HepG2 (cell line): Measurements from ENCODE around the gene TNFSF12. TPM values are rescaled to one million over a fixed set of nuclear protein-coding genes. Genes with fewer than 3 reads are reported as not detected.
A peak's percentile ranks its signal among the peaks of the same experiment; 100 is the strongest.

Experiments
- BRF2 ChIP-seq: sonication (generic); formaldehyde crosslinking; IDR thresholded peaks from 2 replicates; pipeline ENCODE4 v1.8.1; 2022; ENCODE audit warnings: mild to moderate bottlenecking, missing genetic modification reagents
- CENPBD1 ChIP-seq: sonication (generic); formaldehyde crosslinking; IDR thresholded peaks from 2 replicates; pipeline ENCODE4 v1.8.0; 2022; ENCODE audit warnings: missing genetic modification reagents, low read depth, mild to moderate bottlenecking, borderline replicate concordance
- MAZ ChIP-seq, 2 experiments: sonication (generic) in 1 of 2; formaldehyde crosslinking in 1 of 2; IDR thresholded peaks; 2 replicates each; pipeline versions ENCODE4 v1.5.0 to v1.6.1; 2012 to 2020; ENCODE audit warnings: low read depth in 2 of 2, mild to moderate bottlenecking in 2 of 2, borderline replicate concordance in 1 of 2, improper control_type of control experiment in 1 of 2, low read length in 1 of 2, missing genetic modification reagents in 1 of 2, moderate library complexity in 1 of 2
- NFATC3 ChIP-seq: sonication (generic); formaldehyde crosslinking; IDR thresholded peaks from 2 replicates; pipeline ENCODE4 v1.5.1; 2020; ENCODE audit warnings: mild to moderate bottlenecking, missing genetic modification reagents
- NFYB ChIP-seq: sonication (generic); formaldehyde crosslinking; IDR thresholded peaks from 2 replicates; pipeline ENCODE4 v1.4.0; 2020; ENCODE audit warnings: missing genetic modification reagents
- RNF219 ChIP-seq: sonication (generic); formaldehyde crosslinking; IDR thresholded peaks from 2 replicates; pipeline ENCODE4 v1.5.0; 2020; ENCODE audit warnings: mild to moderate bottlenecking, missing genetic modification reagents
- SALL1 ChIP-seq: sonication (generic); formaldehyde crosslinking; IDR thresholded peaks from 2 replicates; pipeline ENCODE4 v1.8.0; 2022; ENCODE audit warnings: mild to moderate bottlenecking, missing genetic modification reagents
- SATB2 ChIP-seq: sonication (generic); formaldehyde crosslinking; IDR thresholded peaks from 2 replicates; pipeline ENCODE4 v1.5.0; 2020; ENCODE audit warnings: missing genetic modification reagents
- SNAI1 ChIP-seq: sonication (generic); formaldehyde crosslinking; IDR thresholded peaks from 2 replicates; pipeline ENCODE4 v1.5.0; 2020; ENCODE audit warnings: mild to moderate bottlenecking, missing genetic modification reagents, borderline replicate concordance
- TCF12 ChIP-seq, 2 experiments: fragments of 450-650 bp in 1 of 2; sonication (generic) in 1 of 2; formaldehyde crosslinking in 1 of 2; IDR thresholded peaks; 2 replicates each; pipeline versions ENCODE4 v1.6.1 to v1.8.0; 2017 to 2022; ENCODE audit warnings: antibody characterized with exemption in 1 of 2, mild to moderate bottlenecking in 1 of 2, missing genetic modification reagents in 1 of 2, moderate library complexity in 1 of 2
- TEAD3 ChIP-seq: optimal IDR thresholded peaks from 2 replicates; pipeline ENCODE3; 2016; ENCODE audit warnings: borderline replicate concordance
- ZFP41 ChIP-seq: sonication (generic); formaldehyde crosslinking; IDR thresholded peaks from 2 replicates; pipeline ENCODE4 v1.4.0; 2020; ENCODE audit warnings: mild to moderate bottlenecking, missing genetic modification reagents, borderline replicate concordance
- ZIK1 ChIP-seq: sonication (generic); formaldehyde crosslinking; IDR thresholded peaks from 2 replicates; pipeline ENCODE4 v1.5.0; 2020; ENCODE audit warnings: mild to moderate bottlenecking, low read depth, missing genetic modification reagents, borderline replicate concordance
- ZNF276 ChIP-seq: sonication (generic); formaldehyde crosslinking; IDR thresholded peaks from 2 replicates; pipeline ENCODE4 v1.4.0; 2020; ENCODE audit warnings: mild to moderate bottlenecking, low read depth, missing genetic modification reagents
- ZNF629 ChIP-seq: sonication (generic); formaldehyde crosslinking; conservative IDR thresholded peaks from 2 replicates; pipeline ENCODE4 v1.5.0; 2020; ENCODE audit warnings: missing genetic modification reagents
- ZNF646 ChIP-seq: sonication (generic); formaldehyde crosslinking; IDR thresholded peaks from 2 replicates; pipeline ENCODE4 v1.9.0; 2021; ENCODE audit warnings: mild to moderate bottlenecking, missing genetic modification reagents
- ZNF776 ChIP-seq: sonication (generic); formaldehyde crosslinking; IDR thresholded peaks from 2 replicates; pipeline ENCODE4 v1.4.0; 2020; ENCODE audit warnings: mild to moderate bottlenecking, missing genetic modification reagents
- polyA plus RNA-seq, 8 experiments: library from polyadenylated mRNA; depleted of rRNA in 3 of 8; stranded (reverse) in 7 of 8; unstranded in 1 of 8; fragments of >200 nt; fragmentation: Illumina TruSeq in 4 of 8; extraction: Trizol in 4 of 8; gene quantifications; 2 replicates each; pipeline versions ENCODE4 v1.2.1 to v1.2.3, GENCODE V29; 2011 to 2016; ENCODE audit warnings: low read depth in 4 of 8, missing spikeins in 1 of 8, mixed read lengths in 1 of 8; ENCODE audit not compliant: insufficient read depth in 1 of 8
- total RNA-seq, 5 experiments: library from RNA; depleted of rRNA; stranded (reverse); fragments of >200 nt; fragmentation: Illumina TruSeq; extraction: Trizol; gene quantifications; 2 replicates each; pipeline ENCODE4 v1.2.3, GENCODE V29; 2016; ENCODE audit warnings: low read depth in 1 of 5

TNFSF12 gene
- total and polyA plus RNA-seq, 2 of the 13 experiments (the other 11 are each of a cell fraction or from before 2014, with no cell fraction given) = 0.93 to 7.2 TPM

- no peak; the same call in 1 of the 2 replicates for TF ChIP-seq CENPBD1 (CRISPR knock-in tag)
- 0 out of 2 replicates have a peak, but pooled peaks have one; percentile 24 for TF ChIP-seq BRF2 (CRISPR knock-in tag)
- TF ChIP-seq SALL1 (CRISPR knock-in tag) = peak; percentile 87; the same call in 1 of the 2 replicates
- TF ChIP-seq ZNF629 = no peak
- no peak for TF ChIP-seq ZNF776
- no peak for TF ChIP-seq SNAI1
- TF ChIP-seq MAZ (IDR thresholded peaks at IDR 0.05; ENCODE audit: borderline replicate concordance, low read depth, low read length) = no peak
- peak; percentile 94 for TF ChIP-seq MAZ (CRISPR knock-in tag; IDR thresholded peaks at IDR 0.05; ENCODE audit: low read depth)
- TF ChIP-seq ZNF646 (CRISPR knock-in tag) = no peak
- no peak for TF ChIP-seq RNF219 (CRISPR knock-in tag)
- TF ChIP-seq NFYB = no peak
- no peak for TF ChIP-seq NFATC3 (CRISPR knock-in tag)
- peak; percentile 69; the same call in 1 of the 2 replicates for TF ChIP-seq ZIK1
- TF ChIP-seq TCF12 (IDR thresholded peaks at IDR 0.05) = no peak
- no peak for TF ChIP-seq TCF12 (CRISPR knock-in tag; IDR thresholded peaks at IDR 0.05)
- TF ChIP-seq ZFP41 = peak; percentile 43; the same call in 1 of the 2 replicates
- peak; percentile 81; the same call in 1 of the 2 replicates for TF ChIP-seq ZNF276 (CRISPR knock-in tag)
- TF ChIP-seq TEAD3 (CRISPR knock-in tag) = peak; percentile 47
- no peak for TF ChIP-seq SATB2
These were observed 23.4 kb downstream of the TNFSF12 start (continued) for GRCh38 chr17:7572338-7572587.
